Activated CD4-positive, alpha-beta T cell treated with anti-CD3 and anti-CD28 coated beads for 4 hours (primary cell): ENCODE measurements around the gene TDO2.

Experiments
- DNase-seq, 2 donors: peaks; one replicate each; pipeline ENCODE4 v3.0.0-alpha.2; 2020

TDO2 gene

DNA sequence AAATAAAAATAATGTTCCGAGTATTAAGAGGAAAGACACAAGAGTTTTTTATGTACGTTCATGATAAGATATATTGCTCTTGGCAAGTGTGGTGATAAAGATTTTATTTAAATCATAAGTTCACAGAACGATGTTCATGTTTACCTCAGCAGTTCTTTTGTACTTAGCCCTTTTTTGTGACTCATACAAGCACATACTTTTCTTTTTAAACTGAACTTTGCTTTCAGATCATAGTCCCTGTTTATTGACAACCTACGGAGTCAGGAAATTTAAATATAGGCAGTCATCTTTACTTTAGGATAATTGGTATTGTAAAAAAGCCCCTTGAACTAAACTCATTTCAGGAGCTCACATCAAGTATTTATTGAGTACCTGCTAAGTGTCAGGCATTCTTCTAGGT, 51.4 kb downstream of the TDO2 start:
- DNase-seq = no peak

DNA sequence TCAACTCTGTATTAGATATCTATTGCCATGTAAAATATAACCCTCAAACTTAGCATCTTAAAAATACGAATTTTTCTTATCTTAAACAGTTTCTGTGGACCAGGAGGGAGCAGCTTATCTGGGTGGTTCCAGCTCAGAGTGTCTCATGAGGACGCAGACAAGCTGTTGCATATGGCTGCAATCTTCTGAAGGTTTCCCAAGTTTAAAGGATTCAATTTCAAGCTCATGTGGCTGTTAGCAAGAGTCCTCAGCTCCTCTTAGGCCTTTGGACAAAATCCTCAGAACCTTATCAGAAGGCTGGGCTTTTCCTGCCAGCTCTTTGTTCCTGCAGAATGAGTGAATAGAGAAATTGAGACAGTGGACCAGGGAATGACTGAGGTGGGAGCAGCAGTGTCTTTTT, 53.0 kb downstream of the TDO2 start:
- no peak for DNase-seq

DNA sequence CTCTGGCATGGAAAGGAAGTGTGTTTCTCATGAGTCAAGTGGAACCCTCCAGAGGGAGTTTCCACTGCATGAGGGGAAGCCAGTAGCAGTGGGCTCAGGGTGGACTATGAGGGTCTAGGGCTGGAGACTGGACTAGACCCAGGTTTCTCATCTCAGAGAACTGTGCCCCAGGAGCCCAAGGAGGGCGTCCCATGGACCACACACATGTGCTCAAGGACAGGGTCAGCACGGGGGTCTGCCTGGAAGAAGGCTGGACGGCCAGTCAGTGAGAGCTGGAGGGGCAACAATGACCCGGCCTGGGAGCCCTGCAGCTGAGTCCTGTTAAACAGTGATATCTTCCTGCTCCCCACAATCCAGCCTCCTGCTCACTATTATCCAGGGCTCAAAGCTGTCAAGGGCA, 55.9 kb downstream of the TDO2 start:
- DNase-seq = no peak

DNA sequence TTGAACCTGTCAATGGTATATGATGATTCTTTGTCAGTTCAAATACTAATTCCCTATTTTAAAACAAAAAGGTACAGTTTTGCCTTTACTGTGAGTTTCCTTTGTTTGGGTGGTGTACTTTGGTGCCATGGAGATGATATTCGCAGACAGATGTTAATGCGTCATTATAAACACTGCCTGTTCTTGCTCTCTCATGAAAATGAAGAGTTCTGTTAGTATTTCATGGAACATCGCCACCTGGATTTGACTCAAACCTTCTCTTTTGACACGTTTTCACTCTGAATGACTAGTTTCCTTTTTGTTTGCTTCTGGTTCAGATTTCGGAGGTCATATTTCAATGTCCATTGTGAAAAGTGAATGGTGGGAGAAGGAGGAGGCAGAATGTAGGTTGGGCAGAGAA, 57.0 kb downstream of the TDO2 start:
- no peak for DNase-seq

DNA sequence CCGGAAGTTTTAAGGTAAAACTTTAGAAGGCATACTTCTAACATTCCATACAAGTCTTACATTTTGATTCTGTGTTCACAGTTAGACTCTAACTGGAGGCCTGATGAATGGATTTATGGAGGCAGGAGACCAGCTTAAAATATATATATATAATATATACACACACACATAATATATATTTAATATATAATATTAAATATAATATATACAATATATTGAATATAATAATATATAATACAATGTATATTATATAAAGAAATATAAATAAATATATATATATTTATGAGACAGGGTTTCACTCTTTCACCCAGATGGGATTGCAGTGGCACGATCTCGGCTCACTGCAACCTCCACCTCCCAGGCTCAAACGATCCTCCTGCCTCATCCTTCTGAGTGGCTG, 58.1 kb downstream of the TDO2 start:
- no peak for DNase-seq

DNA sequence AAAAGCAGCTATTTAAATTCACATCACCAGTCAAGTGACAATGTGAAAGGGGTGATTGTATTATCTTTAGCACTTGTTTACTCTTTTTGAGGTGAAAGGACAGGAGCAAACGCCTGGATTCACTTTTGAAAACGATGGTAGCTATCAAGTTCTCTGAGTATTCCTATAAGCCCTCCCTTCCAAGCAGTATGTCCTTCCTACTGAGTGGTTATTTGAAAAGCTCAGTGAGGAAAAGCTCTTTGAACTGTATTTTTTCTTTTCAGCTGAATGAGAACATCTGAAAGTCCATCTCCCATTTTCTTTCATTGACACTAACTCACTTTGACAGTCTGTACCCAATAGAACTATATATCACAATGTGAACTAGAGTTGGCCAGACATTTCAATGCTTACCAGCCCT, 59.3 kb downstream of the TDO2 start:
- DNase-seq = no peak

DNA sequence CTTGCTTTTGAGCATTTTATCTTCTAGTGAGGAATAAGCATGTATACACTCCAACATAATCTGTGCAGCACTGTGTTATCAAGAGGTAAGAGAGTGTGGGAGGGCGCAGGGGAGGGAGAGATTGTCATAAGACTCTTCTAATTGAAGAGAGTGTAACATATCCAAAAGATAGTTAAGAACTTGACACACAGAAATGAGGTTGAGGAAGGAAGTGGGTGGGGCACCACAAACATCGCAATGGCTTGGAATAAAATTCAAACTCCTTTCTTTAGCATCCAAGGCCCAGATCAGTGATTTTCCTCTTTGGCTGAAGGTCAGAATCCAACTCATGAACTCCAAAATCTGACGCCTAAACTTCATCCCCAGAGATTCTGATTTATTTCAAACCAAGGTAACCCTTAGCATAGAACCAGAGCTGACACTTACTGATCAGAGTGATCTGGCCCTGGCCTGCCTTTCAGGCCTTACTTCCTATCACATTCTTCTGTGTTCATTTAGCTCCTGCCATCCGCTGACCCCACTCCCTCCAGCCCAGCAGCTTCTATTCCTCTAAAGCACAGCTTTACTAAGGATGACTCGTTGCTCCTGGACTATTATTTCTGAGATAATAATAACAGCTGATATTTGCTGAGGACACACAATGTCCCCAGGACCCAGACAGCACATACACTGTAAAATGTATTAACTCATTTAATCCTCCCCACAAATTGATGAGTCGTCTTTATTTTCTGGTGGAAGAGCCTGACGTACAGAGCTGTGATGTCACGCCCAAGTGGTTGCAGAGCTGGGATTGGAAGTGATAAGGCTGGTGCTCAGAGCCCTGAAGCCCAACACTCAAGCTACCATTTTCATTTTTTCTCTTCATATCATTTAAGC, 60.8 kb downstream of the TDO2 start:
- DNase-seq = no peak

DNA sequence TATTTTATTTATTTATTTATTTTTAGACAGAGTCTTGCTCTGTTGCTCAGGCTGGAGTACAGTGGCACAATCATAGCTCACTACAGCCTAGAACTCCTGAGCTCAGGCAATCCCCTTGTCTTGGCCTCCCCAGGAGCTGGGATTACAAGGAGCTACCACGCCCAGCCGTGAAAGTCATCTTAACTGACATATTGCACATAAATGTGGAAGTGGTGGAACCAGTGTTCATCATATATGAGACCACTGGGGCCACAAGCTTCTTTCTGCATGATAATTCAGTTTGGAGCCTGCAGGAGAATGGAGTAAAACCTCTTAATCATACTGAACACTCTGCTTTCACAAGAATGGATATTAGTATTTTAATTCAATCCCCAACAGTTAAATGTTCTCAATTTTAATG, 62.7 kb downstream of the TDO2 start:
- DNase-seq = no peak

DNA sequence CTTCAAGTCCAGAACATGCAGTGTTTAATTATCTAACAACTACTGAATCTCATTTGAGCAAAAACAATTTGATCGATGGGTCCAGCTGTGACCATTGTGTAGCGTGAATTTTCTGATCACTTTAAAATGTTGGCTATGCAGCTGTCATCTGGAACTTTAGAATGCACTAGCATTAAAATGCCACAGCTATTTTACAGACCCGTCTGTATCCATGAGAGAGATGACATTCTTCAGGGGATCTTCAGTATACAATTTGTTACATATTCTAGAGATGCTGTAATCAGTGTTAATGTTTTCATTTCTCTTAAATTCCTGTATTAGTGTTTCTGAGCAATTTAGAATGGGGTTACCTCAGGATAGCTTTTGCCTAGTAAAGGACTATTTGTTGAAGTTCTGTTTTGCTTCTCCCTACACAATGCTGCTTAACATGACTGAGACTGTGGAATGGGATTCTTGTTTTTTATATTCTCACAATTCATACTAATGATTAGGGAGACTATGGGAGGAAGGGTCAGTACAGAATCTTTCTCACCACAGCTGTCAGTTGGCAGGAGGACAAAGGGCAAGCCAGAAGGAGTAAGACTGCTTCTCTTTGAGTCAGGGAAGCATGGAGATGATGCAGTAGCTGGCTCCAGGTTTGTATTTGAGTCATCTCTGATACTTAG, 63.4 kb downstream of the TDO2 start:
- no peak for DNase-seq
